ACC112 (cell line): Measurements from ENCODE around the gene MX1.
A peak's percentile ranks its signal among the peaks of the same experiment; 100 is the strongest.
"Not testable (repeated sequence)": the region's sequence is repeated elsewhere in the genome, so short reads cannot be mapped to it uniquely, and the experiment has no call there.

Experiments used
- H2AFZ ChIP-seq: fragments of 200-600 bp; sonication (generic); one replicate; pipeline ENCODE4 v1.6.0; 2017; ENCODE audit warnings: antibody characterized with exemption, low read length; ENCODE audit not compliant: unreplicated experiment
- H3K27ac ChIP-seq: fragments of 200-600 bp; sonication (generic); 2 replicates; pipeline ENCODE4 v1.5.1; 2014; ENCODE audit warnings: low read depth, mild to moderate bottlenecking, antibody characterized with exemption, low read length, moderate library complexity
- H3K27me3 ChIP-seq: fragments of 200-600 bp; sonication (generic); 2 replicates; pipeline ENCODE4 v1.6.1; 2014; ENCODE audit warnings: mild to moderate bottlenecking, antibody characterized with exemption, low read length, moderate library complexity, mixed read lengths; ENCODE audit not compliant: insufficient read depth
- H3K36me3 ChIP-seq: fragments of 200-600 bp; sonication (generic); 2 replicates; pipeline ENCODE4 v1.6.1; 2016; ENCODE audit warnings: mild to moderate bottlenecking, antibody characterized with exemption, low read length, moderate library complexity, mixed read lengths; ENCODE audit not compliant: insufficient read depth
- H3K4me1 ChIP-seq: fragments of 200-600 bp; sonication (generic); one replicate; pipeline ENCODE4 v1.6.1; 2016; ENCODE audit warnings: low read length, mixed read lengths; ENCODE audit not compliant: insufficient read depth, unreplicated experiment, control insufficient read depth
- H3K4me3 ChIP-seq: fragments of 200-600 bp; sonication (generic); 2 replicates; pipeline ENCODE4 v1.5.1; 2014; ENCODE audit warnings: mild to moderate bottlenecking, low read depth, low read length
- H3K79me2 ChIP-seq: fragments of 200-600 bp; sonication (generic); one replicate; pipeline ENCODE4 v1.6.0; 2016; ENCODE audit warnings: low read length; ENCODE audit not compliant: control insufficient read depth, unreplicated experiment, insufficient read depth

Gene MX1

DNA sequence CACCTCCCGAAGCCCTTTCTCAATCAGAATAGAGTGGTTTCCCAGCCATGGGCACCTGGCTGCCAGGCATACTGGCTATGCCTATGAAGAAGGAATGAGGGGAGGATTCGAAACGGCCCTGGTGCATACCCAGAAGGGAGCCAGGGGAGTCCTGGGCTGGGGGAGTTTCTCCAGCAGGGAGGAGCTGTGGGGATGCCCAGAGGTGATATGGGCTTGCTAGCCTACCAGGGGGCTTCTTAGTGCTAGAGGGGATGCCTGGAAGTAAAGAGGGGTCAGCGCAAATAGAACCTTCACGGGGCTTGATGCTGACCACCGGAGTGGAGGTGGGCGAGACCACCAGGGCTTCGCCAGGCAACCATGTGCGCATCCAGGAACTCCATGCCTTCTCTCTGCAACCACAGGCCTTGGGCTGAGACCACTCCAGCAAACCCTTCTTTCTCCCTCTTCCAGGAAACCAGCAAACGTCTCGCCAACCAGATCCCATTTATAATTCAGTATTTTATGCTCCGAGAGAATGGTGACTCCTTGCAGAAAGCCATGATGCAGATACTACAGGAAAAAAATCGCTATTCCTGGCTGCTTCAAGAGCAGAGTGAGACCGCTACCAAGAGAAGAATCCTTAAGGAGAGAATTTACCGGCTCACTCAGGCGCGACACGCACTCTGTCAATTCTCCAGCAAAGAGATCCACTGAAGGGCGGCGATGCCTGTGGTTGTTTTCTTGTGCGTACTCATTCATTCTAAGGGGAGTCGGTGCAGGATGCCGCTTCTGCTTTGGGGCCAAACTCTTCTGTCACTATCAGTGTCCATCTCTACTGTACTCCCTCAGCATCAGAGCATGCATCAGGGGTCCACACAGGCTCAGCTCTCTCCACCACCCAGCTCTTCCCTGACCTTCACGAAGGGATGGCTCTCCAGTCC is 18.2 kb upstream of the MX1 start:
- Histone ChIP-seq H3K79me2 (no peaks in the 10 kb centered on the region), H2AFZ (no peak overlapping the region), H3K27me3 (no peaks in the 10 kb centered on the region), H3K4me1 (no peaks in the 10 kb centered on the region), H3K4me3 (no peak overlapping the region), H3K36me3 (peaks cover 65% of the 10 kb centered on the region), H3K27ac (no peak overlapping the region)

GRCh38 chr21:41410361-41410760 is 15.7 kb upstream of the MX1 start:
- peaks cover 45% of the 10 kb centered on the region for H3K36me3 ChIP-seq
- H3K4me1 ChIP-seq = no peaks in the 10 kb centered on the region
- H3K27me3 ChIP-seq = no peaks in the 10 kb centered on the region
- H3K27ac ChIP-seq = no peak overlapping the region
- H3K79me2 ChIP-seq = no peaks in the 10 kb centered on the region
- no peak overlapping the region for H2AFZ ChIP-seq
- H3K4me3 ChIP-seq = no peak overlapping the region

DNA sequence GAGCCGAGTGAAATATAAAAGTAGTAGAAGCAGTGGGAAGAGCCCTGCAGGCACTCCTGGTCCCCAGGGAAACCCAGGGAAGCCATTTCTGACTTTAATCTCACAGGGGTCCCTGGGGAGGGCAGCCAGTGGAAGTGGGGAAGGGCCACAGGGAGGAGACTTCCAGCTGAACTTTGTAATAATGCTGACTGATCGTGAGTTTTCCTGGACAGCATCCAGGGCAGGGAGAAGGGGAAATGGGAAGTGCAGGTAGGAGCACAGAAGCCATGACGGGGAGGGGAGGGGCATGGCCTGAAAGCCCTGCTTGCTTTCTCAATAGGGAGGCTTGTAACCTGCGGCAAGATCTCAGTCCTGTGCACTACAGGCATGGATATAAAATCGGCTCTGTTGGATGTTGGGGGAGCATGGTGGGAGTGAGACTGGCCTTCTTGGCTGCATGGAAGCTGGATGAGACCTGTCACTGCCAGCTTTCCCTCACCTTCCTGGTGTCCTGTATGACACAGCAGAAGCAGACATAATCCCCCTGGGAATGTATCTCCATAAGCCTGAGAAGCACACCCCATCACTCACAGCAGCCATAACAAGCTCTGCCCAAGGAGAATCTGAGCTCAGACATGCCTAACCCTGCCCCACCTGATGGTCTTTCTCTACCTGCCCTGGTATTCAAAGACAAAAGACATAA is 15.1 kb upstream of the MX1 start:
- Histone ChIP-seq H3K4me1 (no peaks in the 10 kb centered on the region), H3K27me3 (no peaks in the 10 kb centered on the region), H2AFZ (no peak overlapping the region), H3K36me3 (peaks cover 44% of the 10 kb centered on the region), H3K79me2 (no peaks in the 10 kb centered on the region), H3K27ac (no peak overlapping the region), H3K4me3 (no peak overlapping the region)

DNA sequence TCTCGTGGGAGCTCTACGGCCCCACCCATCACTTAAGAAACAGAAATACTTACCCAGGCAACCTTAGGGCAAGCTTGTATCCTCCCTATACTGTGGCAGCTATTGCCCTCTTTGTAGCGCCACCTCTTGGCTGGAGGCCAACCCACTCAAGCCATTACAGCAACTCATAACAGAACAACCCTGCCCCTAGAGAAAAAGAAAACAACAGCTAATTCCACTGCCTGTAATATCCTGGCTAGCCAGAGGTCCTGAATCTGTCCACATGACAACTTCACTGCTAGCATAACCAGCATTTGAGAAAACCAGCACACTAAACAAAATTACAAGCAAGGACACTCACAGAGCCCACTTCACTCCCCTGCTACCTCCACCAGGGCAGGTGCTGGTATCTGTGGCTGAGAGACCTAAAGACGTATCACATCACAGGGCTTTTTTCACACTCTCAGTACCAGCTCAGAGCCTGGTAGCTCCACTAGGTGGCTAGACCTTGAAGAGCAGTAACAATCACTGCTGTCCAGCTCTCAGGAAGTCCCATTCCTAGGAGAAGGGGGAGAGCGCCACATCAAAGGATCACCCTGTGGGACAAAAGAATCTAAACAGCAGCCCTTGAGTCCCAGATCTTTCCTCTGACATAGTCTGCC is 14.5 kb upstream of the MX1 start:
- Histone ChIP-seq H3K4me1 (no peaks in the 10 kb centered on the region), H3K36me3 (peaks cover 39% of the 10 kb centered on the region), H2AFZ (no peak overlapping the region), H3K27ac (no peak overlapping the region), H3K27me3 (no peaks in the 10 kb centered on the region), H3K79me2 (no peaks in the 10 kb centered on the region), H3K4me3 (no peak overlapping the region)

GRCh38 chr21:41417505-41417904 is 8.5 kb upstream of the MX1 start:
- not testable (repeated sequence) for H3K27me3 ChIP-seq, H3K27ac ChIP-seq, H2AFZ ChIP-seq, H3K36me3 ChIP-seq, H3K4me3 ChIP-seq, H3K4me1 ChIP-seq, H3K79me2 ChIP-seq

GRCh38 chr21:41418393-41418792 is 7.6 kb upstream of the MX1 start:
- H3K27ac ChIP-seq = no peak overlapping the region
- H3K4me1 ChIP-seq = peaks cover 9% of the 10 kb centered on the region
- peak overlapping the region; percentile 81; the same call in 1 of the 2 replicates for H3K4me3 ChIP-seq
- H3K79me2 ChIP-seq = no peaks in the 10 kb centered on the region
- no peaks in the 10 kb centered on the region for H3K36me3 ChIP-seq
- no peaks in the 10 kb centered on the region for H3K27me3 ChIP-seq
- H2AFZ ChIP-seq = no peak overlapping the region

DNA sequence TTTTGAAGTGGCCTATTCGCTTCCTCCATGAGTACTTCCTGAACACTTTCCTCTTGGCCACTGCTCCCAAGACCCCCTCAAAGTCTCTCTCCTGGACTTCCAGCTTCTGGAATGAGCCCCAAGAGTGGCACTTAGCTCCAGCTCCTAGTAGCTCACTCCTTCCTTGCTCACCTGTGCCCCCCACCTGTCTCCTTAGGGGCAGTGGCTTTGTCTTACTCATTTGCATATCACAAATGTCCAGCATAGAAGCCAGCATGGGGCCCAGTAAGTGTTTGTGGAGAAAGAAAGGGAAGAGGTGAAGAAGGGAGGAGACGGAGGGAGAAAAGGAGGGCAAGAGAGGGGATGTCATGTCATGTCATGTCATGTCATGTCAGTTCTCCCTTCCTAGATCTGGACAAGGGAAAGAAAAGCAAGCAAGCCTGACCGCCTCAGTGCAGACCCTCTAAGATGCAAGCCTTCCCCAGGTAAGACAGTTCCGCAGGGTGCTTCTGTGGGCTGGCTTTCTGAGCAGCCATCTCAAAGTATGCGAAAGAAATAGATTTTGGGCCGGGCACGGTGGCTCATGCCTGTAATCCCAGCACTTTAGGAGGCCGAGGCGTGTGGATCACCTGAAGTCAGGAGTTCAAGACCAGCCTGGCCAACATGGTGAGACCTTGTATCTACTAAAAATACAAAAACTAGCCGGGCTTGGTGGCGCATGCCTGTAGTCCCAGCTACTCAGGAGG is 6.9 kb upstream of the MX1 start:
- H3K27ac ChIP-seq = no peak overlapping the region
- H3K79me2 ChIP-seq = no peaks in the 10 kb centered on the region
- H3K4me3 ChIP-seq = peak overlapping the region; percentile 81

GRCh38 chr21:41419921-41420862 is 5.8 kb upstream of the MX1 start:
- Histone ChIP-seq H3K4me1 (peaks cover 17% of the 10 kb centered on the region), H3K79me2 (peaks cover 6% of the 10 kb centered on the region), H3K27me3 (no peaks in the 10 kb centered on the region), H3K27ac (peak overlapping the region; percentile 86), H2AFZ (peak overlapping the region; percentile 61), H3K4me3 (peak overlapping the region; percentile 81), H3K36me3 (no peaks in the 10 kb centered on the region)

More for the DNA sequence above, 6.9 kb upstream of the MX1 start:
- Histone ChIP-seq H3K4me1 (peaks cover 9% of the 10 kb centered on the region), H3K27me3 (no peaks in the 10 kb centered on the region), H2AFZ (no peak overlapping the region), H3K36me3 (no peaks in the 10 kb centered on the region)

GRCh38 chr21:41420998-41421397 is 5.0 kb upstream of the MX1 start:
- peaks cover 21% of the 10 kb centered on the region for H3K4me1 ChIP-seq
- H3K79me2 ChIP-seq = peaks cover 11% of the 10 kb centered on the region
- peak overlapping the region; percentile 86 for H3K27ac ChIP-seq
- H3K4me3 ChIP-seq = peak overlapping the region; percentile 81
- not testable (repeated sequence) for H2AFZ ChIP-seq, H3K36me3 ChIP-seq, H3K27me3 ChIP-seq
